ENCODE measurements around the gene GRM7.

Gene GRM7

DNA sequence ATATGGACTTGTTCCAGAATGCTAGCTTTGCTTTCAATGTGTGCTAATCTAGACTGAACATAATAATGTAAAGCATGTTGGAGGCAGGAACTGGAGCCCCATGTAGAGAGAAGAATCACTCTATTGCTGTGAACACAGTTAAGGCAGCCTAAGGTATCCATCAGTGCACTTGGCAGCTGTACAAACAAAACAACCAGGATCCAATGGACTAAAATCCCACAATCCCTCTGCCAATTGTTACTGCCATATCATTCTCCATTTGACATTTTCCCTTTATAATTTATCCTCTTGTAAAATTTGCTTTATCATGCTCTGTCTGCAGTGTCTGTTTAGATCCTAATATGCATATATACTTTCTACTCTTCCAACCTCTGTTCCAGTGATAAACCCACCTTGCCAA, 883.9 kb downstream of the GRM7 start:
- no peak for DNase-seq

DNA sequence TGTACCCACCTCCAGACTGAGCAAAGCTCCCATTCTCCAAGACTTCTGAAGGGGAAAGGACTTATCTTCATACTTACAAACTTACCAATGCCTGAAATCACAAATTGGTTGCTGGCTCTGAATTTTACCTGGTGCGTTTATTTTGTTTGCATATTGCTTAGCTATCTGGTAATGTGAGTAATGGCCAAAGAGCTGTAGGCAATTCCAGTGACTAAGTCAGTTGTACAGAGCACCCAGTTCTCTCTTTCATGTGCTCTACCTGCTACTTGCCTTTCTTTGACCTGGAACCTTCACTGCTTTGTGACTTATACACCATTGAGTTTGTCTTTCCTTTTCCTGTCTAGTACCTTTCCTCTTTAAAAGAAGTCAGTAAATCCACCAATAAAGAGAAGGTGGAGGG, 884.8 kb downstream of the GRM7 start:
- no peak for DNase-seq

DNA sequence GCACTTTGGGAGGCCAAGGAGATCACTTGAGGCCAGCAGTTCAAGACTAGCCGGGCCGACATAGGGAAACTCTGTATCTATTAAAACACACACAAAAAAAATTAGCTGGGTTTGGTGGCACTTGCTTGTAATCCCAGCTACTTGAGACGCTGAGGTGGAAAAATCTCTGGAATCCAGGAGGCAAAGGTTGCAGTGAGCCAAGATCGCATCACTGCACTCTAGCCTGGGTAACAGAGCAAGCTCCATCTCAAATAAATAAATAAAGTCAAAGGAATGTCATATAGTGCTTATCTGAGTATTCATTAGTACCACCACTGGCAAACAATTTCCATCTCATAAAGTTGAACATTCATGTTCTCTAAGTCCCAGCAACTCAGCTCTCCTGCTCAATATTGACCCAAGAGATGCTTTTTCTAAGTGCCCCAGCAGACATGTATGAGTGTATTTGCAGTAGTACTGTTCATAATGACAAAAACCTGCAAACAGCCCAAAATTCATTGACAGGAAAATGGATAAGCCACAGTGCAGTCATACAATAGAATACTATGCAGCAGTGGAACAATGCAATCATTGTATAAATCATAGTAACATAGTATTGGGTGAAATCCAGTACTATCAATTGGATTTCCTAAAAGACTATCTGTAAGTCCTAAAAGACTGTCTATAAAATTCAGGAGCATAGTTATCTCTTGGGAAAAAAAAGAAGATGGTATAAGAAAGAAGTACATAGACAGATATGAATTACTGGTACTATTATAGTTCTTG, 889.2 kb downstream of the GRM7 start:
- no peak for DNase-seq

- no peak for DNase-seq
These were observed 891.1 kb downstream of the GRM7 start for GRCh38 chr3:7752005-7752404.

- no peak for DNase-seq
These were observed 893.9 kb downstream of the GRM7 start for GRCh38 chr3:7754653-7755441.

GRCh38 chr3:7759630-7760029, 898.7 kb downstream of the GRM7 start:
- DNase-seq: no peak

- no peak for DNase-seq
These were observed 899.8 kb downstream of the GRM7 start for GRCh38 chr3:7760718-7761117.

GRCh38 chr3:7764115-7764514, 903.2 kb downstream of the GRM7 start:
- no peak for DNase-seq

DNA sequence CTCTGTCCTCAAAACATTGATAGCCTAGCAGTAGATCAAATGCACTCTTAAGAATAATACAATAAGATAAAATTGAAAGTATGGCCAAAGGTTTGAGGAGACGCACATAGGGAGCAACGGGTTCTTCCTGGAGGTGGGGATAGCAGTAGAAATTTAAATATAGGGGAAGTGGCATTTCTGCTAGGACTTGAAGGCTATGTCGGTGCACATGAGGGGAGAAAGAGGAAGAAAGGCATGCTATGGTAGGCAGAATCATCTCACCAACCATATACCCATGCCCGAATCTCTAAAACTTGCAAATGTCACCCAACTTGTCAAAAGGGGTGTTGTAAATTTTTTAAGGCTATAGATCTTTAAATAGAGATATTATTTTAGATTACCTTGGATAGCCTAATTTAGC, 905.6 kb downstream of the GRM7 start:
- no peak for DNase-seq

DNA sequence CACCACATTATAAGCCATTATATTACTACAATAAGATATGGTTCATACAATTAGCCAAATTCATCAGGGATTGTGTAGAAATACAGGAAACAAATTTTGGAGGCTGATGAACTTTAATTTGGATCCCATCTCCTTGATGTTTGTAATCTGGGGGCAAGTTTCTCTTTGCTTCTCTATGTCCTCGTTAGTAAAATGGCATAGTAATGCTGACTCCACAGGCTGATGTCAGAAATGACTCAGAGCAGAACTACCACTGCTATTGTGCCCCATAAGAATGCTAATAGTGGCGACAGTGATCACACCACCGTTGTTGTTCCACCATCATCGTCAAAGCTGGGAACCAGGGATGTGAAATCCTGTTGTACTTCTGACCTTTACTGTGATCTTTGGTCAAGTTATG, 918.4 kb downstream of the GRM7 start:
- no peak for DNase-seq

DNA sequence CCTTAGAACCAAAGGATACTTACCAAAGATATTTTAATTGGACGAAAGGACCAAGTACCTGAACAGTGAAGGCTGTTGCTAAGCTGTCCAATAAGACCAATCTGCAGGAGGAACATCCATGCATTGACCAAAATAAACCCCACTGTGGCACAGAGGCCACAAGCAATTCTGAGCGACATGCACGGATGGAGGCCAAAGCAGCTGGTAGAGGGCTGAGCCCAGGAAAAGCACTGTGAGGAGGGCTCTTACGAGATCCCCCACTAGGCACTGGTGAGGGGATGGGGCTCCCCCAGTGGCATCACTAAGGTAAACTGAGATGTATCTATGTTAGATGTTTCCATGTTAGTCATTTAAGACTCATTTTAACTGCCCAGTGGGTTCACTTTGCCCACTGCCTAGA, 920.5 kb downstream of the GRM7 start:
- DNase-seq: no peak

DNA sequence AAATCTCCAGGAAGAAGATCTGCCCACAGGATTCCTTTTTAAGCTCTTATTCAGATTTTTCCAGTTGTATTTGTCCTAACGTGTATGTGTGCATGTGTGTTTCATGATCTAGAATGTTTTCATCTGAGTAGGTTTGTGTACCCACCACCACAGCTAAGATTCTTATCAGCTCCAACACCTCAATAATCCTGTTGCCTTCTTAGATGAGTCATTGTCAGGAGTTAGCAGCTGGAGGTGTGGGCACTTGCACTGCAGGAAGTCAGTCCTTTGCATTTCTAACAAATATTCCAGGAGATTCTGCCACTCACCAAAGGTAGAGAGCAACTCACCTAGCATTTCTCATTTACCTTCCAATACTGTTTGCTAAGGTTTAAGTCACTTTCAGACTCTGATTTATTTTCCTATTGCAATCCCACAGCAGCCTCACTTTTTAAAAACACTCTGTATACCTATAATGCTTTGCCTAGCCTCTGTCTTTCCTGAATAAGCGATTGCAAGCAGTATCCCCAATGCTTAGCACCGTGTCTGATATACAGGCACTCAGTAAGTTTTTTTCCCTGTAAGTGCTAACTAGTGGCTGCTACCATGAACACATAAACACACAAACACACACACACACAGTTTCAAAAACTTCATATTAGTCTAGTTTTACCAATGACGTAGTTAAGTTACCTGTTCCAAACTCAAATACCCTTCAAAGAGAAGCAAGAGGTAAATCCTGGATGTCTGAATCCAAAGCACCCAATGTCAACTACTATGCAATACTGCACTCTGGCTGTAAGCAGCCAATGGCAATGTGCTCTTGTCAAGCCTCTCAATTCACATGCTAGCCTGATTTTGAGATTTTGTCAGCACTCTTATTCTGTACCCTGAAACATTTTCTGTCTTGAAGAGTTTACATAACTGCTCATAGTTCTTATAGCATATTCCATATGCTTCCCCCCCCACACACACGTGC, 927.2 kb downstream of the GRM7 start:
- no peak for DNase-seq

GRCh38 chr3:7788881-7789280, 928.0 kb downstream of the GRM7 start:
- DNase-seq: no peak

DNA sequence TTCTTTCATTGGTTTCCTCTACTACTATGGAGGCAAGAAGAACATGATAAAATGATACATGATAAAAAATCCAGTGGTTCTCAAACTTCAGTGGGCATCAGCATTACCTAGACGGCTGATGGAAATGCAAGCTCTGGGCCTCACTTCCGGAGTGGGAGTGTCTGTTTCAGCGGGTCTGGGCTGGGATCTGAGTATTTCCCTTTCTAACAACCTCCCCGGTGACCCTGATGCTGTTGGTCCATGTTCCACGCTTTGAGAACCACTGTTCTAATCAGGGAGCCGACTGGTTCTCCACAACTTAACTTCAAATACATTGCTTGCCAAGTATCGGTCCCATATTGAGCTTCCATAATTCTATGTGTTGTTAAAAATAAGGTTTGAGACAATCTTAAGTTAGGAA, 928.4 kb downstream of the GRM7 start:
- DNase-seq: no peak

GRCh38 chr3:7790141-7790540, 929.2 kb downstream of the GRM7 start:
- no peak for DNase-seq
